ENCODE results near the gene TCEAL4.

GRCh38 chrX:103635436-103635835 lies 50.1 kb downstream of the TCEAL4 start:
- TF ChIP-seq CTCF (IDR thresholded peaks at IDR 0.05) (no peak), EZH2 (IDR thresholded peaks at IDR 0.05) (no peak), EZH2phosphoT487 (IDR thresholded peaks at IDR 0.05) (no peak)

Measured in neural progenitor cell (in vitro differentiated cells).